ENCODE measurements around the gene SLFN13. TPM values are rescaled to one million over a fixed set of nuclear protein-coding genes. Genes with fewer than 3 reads are reported as not detected.
"Not testable (repeated sequence)": the region's sequence is repeated elsewhere in the genome, so short reads cannot be mapped to it uniquely, and the experiment has no call there.

SLFN13 gene
- total RNA-seq, 1 experiment from 2014 or later = 56.5 TPM

- intact Hi-C loops (cut with micrococcal nuclease; ENCODE audit: unreplicated experiment) (no loop called here), in situ Hi-C loops (cut with HindIII; ENCODE audit: low pct_unique_long_range_greater_than_20kb, low sequenced_read_pairs) (no loop called here)
- ATAC-seq (peak; percentile 97), DNase-seq (ENCODE audit: low read depth, low spot score) (no peak)
- ChIA-PET CTCF (no interaction called here), POLR2A (no interaction called here)
- no TSS peak for BruUV-seq (replicated peaks)
- H3K27me3 ChIP-seq (ENCODE audit: control insufficient read depth, insufficient read depth, low read length) = peaks cover 23% of the 10 kb centered on the region
- no peak overlapping the region for H3K27ac ChIP-seq (ENCODE audit: low read length)
- no peak for TF ChIP-seq TCF7L2 (IDR thresholded peaks at IDR 0.05; ENCODE audit: low read depth, low read length)
- TF ChIP-seq CTCF (IDR thresholded peaks at IDR 0.05) = no peak
- TF ChIP-seq POLR2AphosphoS5 (IDR thresholded peaks at IDR 0.05; ENCODE audit: low read depth, low read length) = no peak
- no peaks in the 10 kb centered on the region for H3K36me3 ChIP-seq (ENCODE audit: control insufficient read depth, insufficient read depth, low read length)
- no peaks in the 10 kb centered on the region for H3K9me3 ChIP-seq (ENCODE audit: control insufficient read depth, insufficient read depth, low read depth, low read length)
- H3K4me3 ChIP-seq (ENCODE audit: low read depth in 2 of 2, low read length in 2 of 2) = peak overlapping the region; percentile 40 to 47
- no peaks in the 10 kb centered on the region for H3K4me1 ChIP-seq (ENCODE audit: control insufficient read depth, insufficient read depth, low read length)
These were observed 11.8 kb upstream of the SLFN13 start for GRCh38 chr17:35460354-35460851.

GRCh38 chr17:35454035-35454434, 5.5 kb upstream of the SLFN13 start:
- H3K27ac ChIP-seq (ENCODE audit: low read length); intact Hi-C loops (cut with micrococcal nuclease; ENCODE audit: unreplicated experiment); H3K27me3 ChIP-seq (ENCODE audit: control insufficient read depth, insufficient read depth, low read length); DNase-seq (ENCODE audit: low read depth, low spot score); H3K4me3 ChIP-seq (ENCODE audit: low read depth in 2 of 2, low read length in 2 of 2); in situ Hi-C loops (cut with HindIII; ENCODE audit: low pct_unique_long_range_greater_than_20kb, low sequenced_read_pairs); ATAC-seq; H3K9me3 ChIP-seq (ENCODE audit: control insufficient read depth, insufficient read depth, low read depth, low read length); H3K4me1 ChIP-seq (ENCODE audit: control insufficient read depth, insufficient read depth, low read length); BruUV-seq (replicated peaks); H3K36me3 ChIP-seq (ENCODE audit: control insufficient read depth, insufficient read depth, low read length): not testable (repeated sequence)
- ChIA-PET CTCF (interaction anchor here (0.6 kb wide), 2 partner anchors 135 to 333 kb away, joined by 3 read pairs; partner anchors contain the start of gene FNDC8), POLR2A (interaction anchor here (0.6 kb wide), 1 partner anchor 15 kb away, joined by 6 read pairs; no protein-coding TSS in a partner anchor)

- Histone ChIP-seq H3K4me1 (ENCODE audit: control insufficient read depth, insufficient read depth, low read length) (no peaks in the 10 kb centered on the region), H3K27me3 (ENCODE audit: control insufficient read depth, insufficient read depth, low read length) (no peaks in the 10 kb centered on the region), H3K9me3 (ENCODE audit: control insufficient read depth, insufficient read depth, low read depth, low read length) (no peaks in the 10 kb centered on the region), H3K4me3 (ENCODE audit: low read depth in 2 of 2, low read length in 2 of 2) (no peak overlapping the region), H3K36me3 (ENCODE audit: control insufficient read depth, insufficient read depth, low read length) (no peaks in the 10 kb centered on the region), H3K27ac (ENCODE audit: low read length) (no peak overlapping the region)
- POLR2A ChIA-PET = no interaction called here
- CTCF ChIA-PET = no interaction called here
- DNase-seq (ENCODE audit: low read depth, low spot score) (no peak), ATAC-seq (no peak)
- intact Hi-C loops (cut with micrococcal nuclease; ENCODE audit: unreplicated experiment) (no loop called here), in situ Hi-C loops (cut with HindIII; ENCODE audit: low pct_unique_long_range_greater_than_20kb, low sequenced_read_pairs) (no loop called here)
- TF ChIP-seq SIN3A (IDR thresholded peaks at IDR 0.05; ENCODE audit: borderline replicate concordance, insufficient read depth, low read depth, low read length) = no peak
- BruUV-seq (replicated peaks) = no TSS peak
These were observed 4.6 kb upstream of the SLFN13 start for GRCh38 chr17:35453171-35453570.

- Histone ChIP-seq H3K4me1 (ENCODE audit: control insufficient read depth, insufficient read depth, low read length) (peaks cover 5% of the 10 kb centered on the region), H3K27me3 (ENCODE audit: control insufficient read depth, insufficient read depth, low read length) (no peaks in the 10 kb centered on the region), H3K9me3 (ENCODE audit: control insufficient read depth, insufficient read depth, low read depth, low read length) (no peaks in the 10 kb centered on the region), H3K27ac (ENCODE audit: low read length) (peak overlapping the region; percentile 82), H3K36me3 (ENCODE audit: control insufficient read depth, insufficient read depth, low read length) (0 out of 2 replicates have a peak, but pooled peaks cover 5% of the 10 kb centered on the region), H3K4me3 (ENCODE audit: low read depth in 2 of 2, low read length in 2 of 2) (peak overlapping the region; percentile 66 to 84)
- intact Hi-C loops (cut with micrococcal nuclease; ENCODE audit: unreplicated experiment) (no loop called here), in situ Hi-C loops (cut with HindIII; ENCODE audit: low pct_unique_long_range_greater_than_20kb, low sequenced_read_pairs) (no loop called here)
- DNase-seq (ENCODE audit: low read depth, low spot score) (no peak), ATAC-seq (peak; percentile 20; the same call in 1 of the 2 replicates)
- ChIA-PET CTCF (no interaction called here), POLR2A (no interaction called here)
- no peak for TF ChIP-seq POLR2AphosphoS5 (IDR thresholded peaks at IDR 0.05; ENCODE audit: low read depth, low read length)
- no peak for TF ChIP-seq REST (IDR thresholded peaks at IDR 0.05; ENCODE audit: insufficient read depth in 1 of 2, low read depth in 2 of 2, low read length in 1 of 2)
- TF ChIP-seq SIN3A (IDR thresholded peaks at IDR 0.05; ENCODE audit: borderline replicate concordance, insufficient read depth, low read depth, low read length) = no peak
- TF ChIP-seq TCF7L2 (IDR thresholded peaks at IDR 0.05; ENCODE audit: low read depth, low read length) = no peak
- TF ChIP-seq CTCF (IDR thresholded peaks at IDR 0.05) = no peak
- no TSS peak for BruUV-seq (replicated peaks)
These were observed 885 bp upstream of the SLFN13 start for GRCh38 chr17:35449371-35449931.
